Ovary (tissue), 3 donors: Measurements from ENCODE around the gene RANBP10.

Experiments used
- EP300 ChIP-seq: sonication (generic); formaldehyde crosslinking; IDR thresholded peaks from one replicate; pipeline ENCODE4 v1.6.1; 2017; ENCODE audit warnings: antibody characterized with exemption
- POLR2A ChIP-seq: fragments of 450-650 bp; IDR thresholded peaks from one replicate; pipeline ENCODE4 v1.6.1; 2017; ENCODE audit warnings: antibody characterized with exemption, mild to moderate bottlenecking, moderate library complexity
- TF ChIP-seq, protein P1 (sequence below), 3 donors: fragments of 450-650 bp in 2 of 3; fragments of 200-600 bp in 1 of 3; IDR thresholded peaks; one replicate each; pipeline versions ENCODE4 v1.5.1 to v1.8.0; 2016 to 2022; ENCODE audit warnings: antibody characterized with exemption in 3 of 3, mild to moderate bottlenecking in 1 of 3
- donor health status: DM: no; HTN: no; CAD: no.

DNA sequence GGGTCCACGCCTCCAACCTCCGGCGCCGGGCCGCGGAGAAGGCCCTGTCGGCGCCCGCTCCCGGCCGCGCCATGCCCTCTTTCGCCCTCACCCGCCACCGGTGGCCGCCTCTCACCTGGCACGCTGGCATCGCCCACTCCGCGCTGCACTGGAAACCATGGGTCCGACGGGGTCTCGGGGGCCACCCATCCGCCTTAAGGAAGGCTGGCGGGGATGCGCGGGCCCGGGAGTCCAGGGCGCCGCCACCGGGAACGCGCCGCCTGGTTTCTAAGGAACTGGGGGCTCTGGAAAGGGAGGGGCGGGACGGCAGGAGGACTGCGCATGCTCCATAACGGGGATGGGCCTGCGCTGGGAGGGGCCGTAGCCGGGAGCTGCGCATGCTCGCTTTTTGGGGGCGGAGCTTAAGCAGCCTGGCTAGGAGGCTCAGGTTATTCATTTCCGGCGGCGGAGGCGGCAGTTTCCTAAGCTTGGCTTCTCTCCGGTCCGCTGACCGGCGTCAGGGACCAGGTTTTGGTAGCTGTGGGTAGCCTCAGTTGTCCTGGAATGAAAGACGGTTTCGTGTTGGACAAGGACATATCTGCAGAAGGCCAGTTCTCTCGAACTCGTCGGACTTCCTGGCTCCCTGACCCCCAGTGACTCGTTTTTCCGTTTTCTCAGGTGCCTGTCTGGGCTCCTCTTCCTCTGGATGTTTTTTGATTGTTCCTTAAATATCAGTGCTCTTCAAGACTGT lies 87.1 kb downstream of the RANBP10 start, which contains the start of gene GFOD2:
- TF ChIP-seq, protein P1, sequence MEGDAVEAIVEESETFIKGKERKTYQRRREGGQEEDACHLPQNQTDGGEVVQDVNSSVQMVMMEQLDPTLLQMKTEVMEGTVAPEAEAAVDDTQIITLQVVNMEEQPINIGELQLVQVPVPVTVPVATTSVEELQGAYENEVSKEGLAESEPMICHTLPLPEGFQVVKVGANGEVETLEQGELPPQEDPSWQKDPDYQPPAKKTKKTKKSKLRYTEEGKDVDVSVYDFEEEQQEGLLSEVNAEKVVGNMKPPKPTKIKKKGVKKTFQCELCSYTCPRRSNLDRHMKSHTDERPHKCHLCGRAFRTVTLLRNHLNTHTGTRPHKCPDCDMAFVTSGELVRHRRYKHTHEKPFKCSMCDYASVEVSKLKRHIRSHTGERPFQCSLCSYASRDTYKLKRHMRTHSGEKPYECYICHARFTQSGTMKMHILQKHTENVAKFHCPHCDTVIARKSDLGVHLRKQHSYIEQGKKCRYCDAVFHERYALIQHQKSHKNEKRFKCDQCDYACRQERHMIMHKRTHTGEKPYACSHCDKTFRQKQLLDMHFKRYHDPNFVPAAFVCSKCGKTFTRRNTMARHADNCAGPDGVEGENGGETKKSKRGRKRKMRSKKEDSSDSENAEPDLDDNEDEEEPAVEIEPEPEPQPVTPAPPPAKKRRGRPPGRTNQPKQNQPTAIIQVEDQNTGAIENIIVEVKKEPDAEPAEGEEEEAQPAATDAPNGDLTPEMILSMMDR (IDR thresholded peaks at IDR 0.05) = no peak
- TF ChIP-seq POLR2A = peak; percentile 84
- no peak for TF ChIP-seq EP300
